ENCODE data around the gene MTHFD2.

The MTHFD2 gene

DNA sequence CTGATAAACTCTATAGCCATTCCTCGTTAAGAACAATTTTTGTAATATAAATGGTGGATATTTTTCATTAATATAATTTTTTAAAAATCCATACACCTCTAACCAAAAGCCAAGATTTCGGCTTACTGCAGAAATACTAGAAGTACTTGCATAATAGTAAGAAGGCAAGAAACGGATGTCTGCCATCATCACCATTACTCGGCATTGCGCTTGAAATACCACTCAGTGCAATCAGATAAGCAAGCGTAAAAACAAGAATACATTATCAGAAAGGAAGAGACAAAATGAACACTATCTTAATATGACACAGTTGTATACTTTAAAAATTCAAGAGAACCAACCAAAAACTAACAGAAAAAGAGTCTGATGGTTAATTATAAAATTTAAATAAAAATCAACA, 35.5 kb upstream of the MTHFD2 start:
- no peak for TF ChIP-seq TAF1 (IDR thresholded peaks at IDR 0.05; ENCODE audit: borderline replicate concordance, insufficient read depth, low read length)
- TF ChIP-seq FOXP2 (optimal IDR thresholded peaks at IDR 0.05; ENCODE audit: borderline replicate concordance, extremely low read depth, extremely low read length, insufficient read depth): no peak
- TF ChIP-seq SIN3A (IDR thresholded peaks at IDR 0.05; ENCODE audit: borderline replicate concordance, insufficient read depth, low read length): no peak
- no peak for TF ChIP-seq POLR2AphosphoS5 (IDR thresholded peaks at IDR 0.05; ENCODE audit: low read depth, low read length)
- TF ChIP-seq REST (IDR thresholded peaks at IDR 0.05; ENCODE audit: insufficient read depth in 1 of 2, low read depth in 2 of 2, low read length in 2 of 2): no peak

- no peak for TF ChIP-seq SIN3A (IDR thresholded peaks at IDR 0.05; ENCODE audit: borderline replicate concordance, insufficient read depth, low read length)
- TF ChIP-seq TAF1 (IDR thresholded peaks at IDR 0.05; ENCODE audit: borderline replicate concordance, insufficient read depth, low read length): no peak
- no peak for TF ChIP-seq POLR2AphosphoS5 (IDR thresholded peaks at IDR 0.05; ENCODE audit: low read depth, low read length)
- no peak for TF ChIP-seq REST (IDR thresholded peaks at IDR 0.05; ENCODE audit: insufficient read depth in 1 of 2, low read depth in 2 of 2, low read length in 2 of 2)
- no peak for TF ChIP-seq FOXP2 (optimal IDR thresholded peaks at IDR 0.05; ENCODE audit: borderline replicate concordance, extremely low read depth, extremely low read length, insufficient read depth)
Observed at GRCh38 chr2:74164761-74165160, 33.7 kb upstream of the MTHFD2 start.

- TF ChIP-seq TAF1 (IDR thresholded peaks at IDR 0.05; ENCODE audit: borderline replicate concordance, insufficient read depth, low read length) (no peak), FOXP2 (optimal IDR thresholded peaks at IDR 0.05; ENCODE audit: borderline replicate concordance, extremely low read depth, extremely low read length, insufficient read depth) (no peak), REST (IDR thresholded peaks at IDR 0.05; ENCODE audit: insufficient read depth in 1 of 2, low read depth in 2 of 2, low read length in 2 of 2) (no peak), POLR2AphosphoS5 (IDR thresholded peaks at IDR 0.05; ENCODE audit: low read depth, low read length) (no peak), SIN3A (IDR thresholded peaks at IDR 0.05; ENCODE audit: borderline replicate concordance, insufficient read depth, low read length) (no peak)
Observed at GRCh38 chr2:74168739-74169138, 29.7 kb upstream of the MTHFD2 start.

GRCh38 chr2:74174909-74175308, 23.5 kb upstream of the MTHFD2 start:
- no peak for TF ChIP-seq TAF1 (IDR thresholded peaks at IDR 0.05; ENCODE audit: borderline replicate concordance, insufficient read depth, low read length)
- TF ChIP-seq FOXP2 (optimal IDR thresholded peaks at IDR 0.05; ENCODE audit: borderline replicate concordance, extremely low read depth, extremely low read length, insufficient read depth): no peak
- no peak for TF ChIP-seq REST (IDR thresholded peaks at IDR 0.05; ENCODE audit: insufficient read depth in 1 of 2, low read depth in 2 of 2, low read length in 2 of 2)
- TF ChIP-seq SIN3A (IDR thresholded peaks at IDR 0.05; ENCODE audit: borderline replicate concordance, insufficient read depth, low read length): no peak
- TF ChIP-seq POLR2AphosphoS5 (IDR thresholded peaks at IDR 0.05; ENCODE audit: low read depth, low read length): no peak

DNA sequence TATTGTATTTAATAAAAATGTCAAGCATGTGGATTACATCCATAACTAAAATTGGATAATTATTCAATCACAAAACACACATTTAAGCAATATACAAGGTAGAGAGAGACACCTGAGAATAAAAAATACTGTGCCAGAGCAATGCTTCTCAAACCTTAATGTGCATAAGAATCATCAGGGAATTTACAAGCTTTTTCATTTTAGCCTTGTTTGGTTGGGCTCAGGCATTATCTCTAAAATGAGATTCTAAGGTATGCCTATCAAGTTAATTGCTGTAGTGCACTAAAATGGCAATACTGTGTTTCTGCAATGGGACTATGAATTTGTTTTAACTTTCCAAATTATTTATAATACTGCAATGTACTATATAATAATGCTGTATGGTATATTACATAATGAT, 20.7 kb upstream of the MTHFD2 start:
- TF ChIP-seq TAF1 (IDR thresholded peaks at IDR 0.05; ENCODE audit: borderline replicate concordance, insufficient read depth, low read length) (no peak), POLR2AphosphoS5 (IDR thresholded peaks at IDR 0.05; ENCODE audit: low read depth, low read length) (no peak; the same call in 1 of the 2 replicates), REST (IDR thresholded peaks at IDR 0.05; ENCODE audit: insufficient read depth in 1 of 2, low read depth in 2 of 2, low read length in 2 of 2) (no peak), SIN3A (IDR thresholded peaks at IDR 0.05; ENCODE audit: borderline replicate concordance, insufficient read depth, low read length) (no peak), FOXP2 (optimal IDR thresholded peaks at IDR 0.05; ENCODE audit: borderline replicate concordance, extremely low read depth, extremely low read length, insufficient read depth) (no peak)
